GM06990 (cell line): ENCODE data around the gene PRAC2.
A peak's percentile ranks its signal among the peaks of the same experiment; 100 is the strongest.

Experiments used
- DNase-seq: peaks from one replicate; pipeline ENCODE4 v3.0.0-alpha.2; 2011; ENCODE audit not compliant: insufficient read length; ENCODE audit errors: extremely low read depth
- H3K27me3 ChIP-seq: replicated peaks from 2 replicates; pipeline ENCODE4 v1.6.0; 2011; ENCODE audit warnings: low read length; ENCODE audit not compliant: control insufficient read depth, insufficient read depth
- H3K36me3 ChIP-seq: 2 replicates; pipeline ENCODE4 v1.5.1; 2011; ENCODE audit warnings: low read length; ENCODE audit not compliant: control insufficient read depth, insufficient read depth
- H3K4me3 ChIP-seq: replicated peaks from 2 replicates; pipeline ENCODE4 v1.5.1; 2011; ENCODE audit warnings: low read depth, mild to moderate bottlenecking, control low read depth, low read length
- TF ChIP-seq, protein P1 (sequence below): IDR thresholded peaks from 2 replicates; pipeline ENCODE4 v1.5.1; 2011; ENCODE audit warnings: low read length, control low read depth, mild to moderate bottlenecking, inconsistent platforms; ENCODE audit not compliant: insufficient read depth, poor library complexity, severe bottlenecking

PRAC2 gene

DNA sequence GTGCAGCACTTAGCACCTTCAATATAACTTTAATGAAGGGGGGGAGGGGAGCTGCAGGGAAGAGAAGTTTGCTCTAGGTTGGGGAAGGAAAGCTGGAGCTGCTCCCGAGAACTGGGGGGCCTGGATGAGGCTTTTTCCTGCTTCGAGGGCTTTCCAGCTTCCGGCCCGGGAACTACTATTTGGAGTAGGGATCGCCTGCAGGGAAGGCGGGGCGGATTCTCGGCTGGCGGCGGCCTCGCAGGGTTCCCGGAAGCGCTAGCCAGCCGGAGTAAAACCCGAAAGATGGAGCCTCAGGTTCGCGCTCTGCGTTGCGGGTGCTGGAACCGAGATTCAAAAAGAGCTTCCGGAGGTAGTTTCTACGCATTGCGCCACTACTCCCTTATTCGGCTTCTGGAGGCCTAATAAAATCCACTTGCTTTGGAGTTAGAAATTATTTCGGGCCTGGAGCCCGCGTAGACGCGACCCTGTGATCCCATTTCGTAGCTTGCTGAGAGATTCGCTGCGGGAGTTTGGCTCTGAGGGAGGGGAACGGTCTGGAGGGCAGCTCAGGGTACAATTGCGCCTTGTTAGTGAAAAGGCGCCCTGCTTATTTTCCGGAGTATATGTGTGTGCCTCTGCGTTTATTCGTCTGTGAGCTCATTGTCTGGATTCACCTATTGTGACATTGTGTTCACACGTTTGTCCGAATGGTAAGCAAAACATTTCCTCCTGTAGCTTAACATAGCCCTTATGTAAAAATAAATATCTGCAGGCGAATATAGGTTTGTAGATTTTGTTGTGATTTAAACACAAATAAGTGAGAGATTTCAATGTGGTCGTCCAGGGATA, 652 bp downstream of the PRAC2 start:
- H3K36me3 ChIP-seq: no peaks in the 10 kb centered on the region
- H3K27me3 ChIP-seq: peaks cover 7% of the 10 kb centered on the region
- TF ChIP-seq, protein P1, sequence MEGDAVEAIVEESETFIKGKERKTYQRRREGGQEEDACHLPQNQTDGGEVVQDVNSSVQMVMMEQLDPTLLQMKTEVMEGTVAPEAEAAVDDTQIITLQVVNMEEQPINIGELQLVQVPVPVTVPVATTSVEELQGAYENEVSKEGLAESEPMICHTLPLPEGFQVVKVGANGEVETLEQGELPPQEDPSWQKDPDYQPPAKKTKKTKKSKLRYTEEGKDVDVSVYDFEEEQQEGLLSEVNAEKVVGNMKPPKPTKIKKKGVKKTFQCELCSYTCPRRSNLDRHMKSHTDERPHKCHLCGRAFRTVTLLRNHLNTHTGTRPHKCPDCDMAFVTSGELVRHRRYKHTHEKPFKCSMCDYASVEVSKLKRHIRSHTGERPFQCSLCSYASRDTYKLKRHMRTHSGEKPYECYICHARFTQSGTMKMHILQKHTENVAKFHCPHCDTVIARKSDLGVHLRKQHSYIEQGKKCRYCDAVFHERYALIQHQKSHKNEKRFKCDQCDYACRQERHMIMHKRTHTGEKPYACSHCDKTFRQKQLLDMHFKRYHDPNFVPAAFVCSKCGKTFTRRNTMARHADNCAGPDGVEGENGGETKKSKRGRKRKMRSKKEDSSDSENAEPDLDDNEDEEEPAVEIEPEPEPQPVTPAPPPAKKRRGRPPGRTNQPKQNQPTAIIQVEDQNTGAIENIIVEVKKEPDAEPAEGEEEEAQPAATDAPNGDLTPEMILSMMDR: no peak
- no peak overlapping the region; the same call in 1 of the 2 replicates for H3K4me3 ChIP-seq
- DNase-seq: no peak

- peaks cover 5% of the 10 kb centered on the region for H3K27me3 ChIP-seq
- peak; percentile 60 for DNase-seq
- TF ChIP-seq, protein P1: peak; percentile 79
- H3K36me3 ChIP-seq: no peaks in the 10 kb centered on the region
- H3K4me3 ChIP-seq: no peak overlapping the region; the same call in 1 of the 2 replicates
Observed at GRCh38 chr17:48724251-48725003, 1.4 kb downstream of the PRAC2 start.

GRCh38 chr17:48725004-48725287, 2.0 kb downstream of the PRAC2 start:
- no peak for DNase-seq
- H3K27me3 ChIP-seq: peaks cover 7% of the 10 kb centered on the region
- H3K36me3 ChIP-seq: no peaks in the 10 kb centered on the region
- TF ChIP-seq, protein P1: no peak
- H3K4me3 ChIP-seq: no peak overlapping the region; the same call in 1 of the 2 replicates

DNA sequence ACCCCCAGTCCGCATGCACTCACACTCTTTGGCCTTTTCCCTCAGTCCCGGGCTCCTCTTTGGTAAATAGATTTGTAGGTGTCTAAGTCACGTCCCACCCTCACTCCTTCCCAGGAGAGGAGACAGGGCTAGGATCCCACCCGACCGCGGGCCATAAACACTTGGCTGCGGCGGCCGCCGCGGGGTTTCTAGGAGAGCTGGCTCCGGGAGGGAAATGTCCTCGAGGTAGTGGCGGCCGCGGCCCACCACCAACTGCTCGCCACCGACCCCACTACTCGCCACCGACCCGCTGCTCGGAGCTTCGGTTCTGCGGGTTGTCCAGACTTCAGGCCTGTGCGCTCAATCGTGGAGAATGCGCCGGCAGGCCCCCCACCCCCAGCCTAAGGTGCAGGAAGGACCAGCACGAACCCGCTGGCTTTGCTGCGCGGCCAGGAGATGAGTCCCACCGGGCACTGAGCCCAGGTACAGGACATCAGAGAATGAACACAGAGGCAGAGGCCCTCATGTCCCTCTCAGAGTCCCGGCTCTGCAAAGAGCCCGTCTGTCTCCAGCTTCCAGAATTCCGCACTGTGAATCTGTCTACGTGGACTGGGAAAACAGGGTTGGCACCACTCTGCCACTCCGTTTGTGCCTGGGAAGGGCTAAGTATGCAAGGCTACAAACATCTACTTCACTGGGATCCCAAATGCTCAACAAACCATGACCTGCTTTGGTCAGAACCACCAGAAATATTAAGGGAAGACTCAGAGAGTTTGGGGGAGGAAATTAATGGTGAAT, 2.5 kb downstream of the PRAC2 start:
- Histone ChIP-seq H3K4me3 (no peak overlapping the region), H3K27me3 (peaks cover 5% of the 10 kb centered on the region)
- no peak for DNase-seq

More for the DNA sequence above, 2.5 kb downstream of the PRAC2 start:
- H3K36me3 ChIP-seq: no peaks in the 10 kb centered on the region
- TF ChIP-seq, protein P1: no peak
